Endothelial cell of umbilical vein (primary cell): ENCODE data around the gene PCDHGA1.

Experiments
- CTCF ChIP-seq, 2 donors: IDR thresholded peaks; 1 replicate in 1 of 2; 2 replicates in 1 of 2; pipeline ENCODE4 v1.5.1; 2011; ENCODE audit warnings: low read length in 2 of 2, mild to moderate bottlenecking in 2 of 2, moderate library complexity in 2 of 2, control low read depth in 1 of 2, inconsistent platforms in 1 of 2, low read depth in 1 of 2; ENCODE audit not compliant: insufficient read depth in 1 of 2; ENCODE audit errors: extremely low read depth in 1 of 2
- EZH2 ChIP-seq: IDR thresholded peaks from 2 replicates; pipeline ENCODE4 v1.6.1; 2012; ENCODE audit warnings: borderline replicate concordance, low read depth, mild to moderate bottlenecking, moderate library complexity, low read length, inconsistent platforms; ENCODE audit not compliant: severe bottlenecking
- POLR2A ChIP-seq: IDR thresholded peaks from 2 replicates; pipeline ENCODE4 v1.6.1; 2012; ENCODE audit warnings: low read depth, mild to moderate bottlenecking, control low read depth, low read length

DNA sequence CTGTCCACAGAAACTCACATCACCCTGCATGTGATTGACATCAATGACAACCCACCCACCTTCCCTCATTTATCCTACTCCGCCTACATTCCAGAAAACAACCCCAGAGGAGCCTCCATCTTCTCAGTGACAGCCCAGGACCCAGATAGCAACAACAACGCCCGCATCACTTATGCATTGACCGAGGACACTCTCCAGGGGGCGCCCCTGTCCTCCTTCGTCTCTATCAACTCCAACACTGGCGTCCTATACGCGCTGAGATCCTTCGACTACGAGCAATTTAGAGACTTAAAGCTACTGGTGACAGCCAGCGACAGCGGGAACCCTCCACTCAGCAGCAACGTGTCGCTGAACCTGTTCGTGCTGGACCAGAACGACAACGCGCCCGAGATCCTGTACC lies 15.0 kb downstream of the PCDHGA1 start:
- TF ChIP-seq CTCF (IDR thresholded peaks at IDR 0.05; ENCODE audit: extremely low read depth in 1 of 2, insufficient read depth in 1 of 2, low read depth in 1 of 2, low read length in 2 of 2) (no peak), EZH2 (no peak), POLR2A (no peak)
